Testis (tissue), 3 donors: ENCODE measurements around the gene DENND1C. TPM values are rescaled to one million over a fixed set of nuclear protein-coding genes. Genes with fewer than 3 reads are reported as not detected.

Experiments used
- DNase-seq: peaks from one replicate; pipeline ENCODE4 v3.0.0-alpha.2; 2019
- H3K27ac ChIP-seq, 2 donors: fragments of 200-600 bp; sonication (generic); one replicate each; pipeline ENCODE4 v1.5.1; 2019
- H3K27me3 ChIP-seq: fragments of 200-600 bp; sonication (generic); one replicate; pipeline ENCODE4 v1.5.1; 2019
- H3K36me3 ChIP-seq: fragments of 200-600 bp; sonication (generic); one replicate; pipeline ENCODE4 v1.5.1; 2017; ENCODE audit warnings: low read depth; ENCODE audit errors: missing control alignments
- H3K4me1 ChIP-seq: fragments of 200-600 bp; sonication (generic); one replicate; pipeline ENCODE4 v1.5.1; 2019
- H3K4me3 ChIP-seq, 2 donors: fragments of 200-600 bp; sonication (generic); one replicate each; pipeline ENCODE4 v1.5.1; 2017 to 2019
- H3K9me3 ChIP-seq: fragments of 200-600 bp; sonication (generic); one replicate; pipeline ENCODE4 v1.5.1; 2017
- POLR2A ChIP-seq: fragments of 450-650 bp; IDR thresholded peaks from one replicate; pipeline ENCODE4 v1.6.1; 2017; ENCODE audit warnings: antibody characterized with exemption, mild to moderate bottlenecking, moderate library complexity
- WGBS, 2 donors: methylation state at CpG; one replicate each; pipeline ENCODE4 v1.1.5; 2018; 5-methylcytosine and 5-hydroxymethylcytosine counted together
- intact Hi-C: fragments of 100-400 bp; cut with DNase I; formaldehyde crosslinking; loops from one replicate; pipeline ENCODE4 v1.15.1; 2023; ENCODE audit warnings: low total_unique reads
- polyA plus RNA-seq: library from polyadenylated mRNA; stranded (reverse); fragments of 350-450 nt; fragmentation: Illumina TruSeq; extraction: RNeasy Lipid Tissue Mini Kit (QIAGEN cat#74804); gene quantifications from one replicate; pipeline ENCODE4 v1.2.3, GENCODE V29; 2014; ENCODE audit warnings: low read depth, low replicate concordance; ENCODE audit not compliant: insufficient read depth
- total RNA-seq, 2 donors: library from RNA; depleted of rRNA; stranded (reverse); fragments of >200 nt; gene quantifications; one replicate each; pipeline ENCODE4 v1.2.3, GENCODE V29; 2016
- TF ChIP-seq, protein P1 (sequence below), 3 experiments: fragments of 450-650 bp in 2 of 3; fragments of 200-600 bp in 1 of 3; sonication (generic) in 1 of 3; IDR thresholded peaks; one replicate each; pipeline ENCODE4 v1.5.1; 2016 to 2019; ENCODE audit warnings: antibody characterized with exemption in 3 of 3, mild to moderate bottlenecking in 2 of 3, moderate library complexity in 1 of 3

DENND1C gene
- total and polyA plus RNA-seq, 3 donors from 2014 or later, result 1.9 to 3.2 (median 2.9) TPM

DNA sequence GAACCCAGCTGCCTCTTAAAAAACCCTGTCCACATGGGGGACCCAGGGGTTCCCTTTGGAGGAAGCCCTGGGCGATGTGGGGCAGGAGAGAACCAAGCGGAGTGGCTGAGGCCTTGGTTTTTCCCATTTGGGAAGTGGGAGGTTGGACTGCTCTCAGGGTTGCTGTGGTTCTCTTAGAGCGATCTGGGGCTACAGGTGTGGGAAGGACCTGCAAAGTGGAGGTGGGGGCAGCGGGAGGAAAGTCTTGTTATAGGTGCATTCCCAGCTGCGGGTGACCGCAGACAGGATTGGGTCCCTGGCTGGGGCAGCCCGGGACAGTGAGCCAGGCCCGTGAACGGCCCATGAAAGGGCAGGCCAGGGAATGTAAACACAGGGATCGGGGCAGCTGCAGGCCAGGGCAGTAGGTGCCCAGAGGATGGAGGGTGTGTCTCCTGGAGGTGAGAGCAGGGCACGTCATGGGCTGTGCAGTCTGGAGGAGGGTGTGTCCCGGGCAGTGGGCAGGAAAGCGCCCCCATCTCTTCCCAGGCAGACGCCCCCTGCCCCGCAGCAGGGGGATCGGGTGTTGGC, 22.8 kb downstream of the DENND1C start:
- no peak for DNase-seq
- WGBS, 2 donors, result 17 to 29% methylated on average over 14 to 16 of the region's 16 CpGs
- H3K36me3 ChIP-seq, result no peaks in the 10 kb centered on the region

DNA sequence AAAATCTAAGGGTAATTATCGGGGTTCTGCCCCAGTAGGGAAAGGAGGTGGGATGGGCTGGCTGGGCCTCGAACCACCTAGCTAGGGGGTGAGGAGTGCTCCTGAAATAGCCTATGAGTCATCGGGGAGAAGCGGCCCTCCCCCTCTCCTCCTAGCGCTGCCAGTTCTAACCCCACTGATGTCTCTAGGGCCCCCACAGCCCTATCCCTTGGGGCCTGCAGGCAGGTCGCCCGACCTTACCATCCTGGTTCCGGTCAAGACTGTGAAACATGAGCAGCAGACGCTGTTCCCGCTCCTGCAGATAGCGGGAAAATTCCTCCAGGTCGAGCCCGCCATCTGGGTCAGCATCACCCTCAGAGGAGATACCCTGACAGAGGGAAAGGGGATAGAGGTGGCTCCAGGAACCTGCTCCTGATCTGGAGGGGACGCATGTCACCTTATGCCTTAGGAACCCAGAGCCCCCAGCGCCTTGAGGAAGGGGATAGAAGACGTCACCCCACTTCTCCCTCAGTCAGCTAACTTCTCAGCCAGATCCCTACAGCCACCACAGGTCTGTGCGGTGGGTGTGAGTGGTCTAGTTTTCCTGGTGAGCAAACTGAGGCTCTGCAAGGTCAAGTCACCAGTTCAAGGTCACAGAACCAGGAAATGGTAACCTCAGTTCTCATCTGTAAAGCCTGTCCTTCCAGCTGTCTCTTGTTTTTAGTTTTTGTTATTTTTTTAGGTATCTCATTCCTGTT, 23.5 kb downstream of the DENND1C start:
- H3K4me1 ChIP-seq, result peaks cover 13% of the 10 kb centered on the region
- H3K9me3 ChIP-seq, result no peaks in the 10 kb centered on the region
- no peak overlapping the region for H3K4me3 ChIP-seq
- WGBS, 2 donors, result 84 to 87% methylated on average over 14 to 17 of the region's 17 CpGs
- no peak for DNase-seq
- H3K27ac ChIP-seq, result no peak overlapping the region
- H3K36me3 ChIP-seq, result no peaks in the 10 kb centered on the region
- intact Hi-C loops, result no loop called here
- no peaks in the 10 kb centered on the region for H3K27me3 ChIP-seq
- TF ChIP-seq POLR2A, result no peak
- TF ChIP-seq, protein P1, sequence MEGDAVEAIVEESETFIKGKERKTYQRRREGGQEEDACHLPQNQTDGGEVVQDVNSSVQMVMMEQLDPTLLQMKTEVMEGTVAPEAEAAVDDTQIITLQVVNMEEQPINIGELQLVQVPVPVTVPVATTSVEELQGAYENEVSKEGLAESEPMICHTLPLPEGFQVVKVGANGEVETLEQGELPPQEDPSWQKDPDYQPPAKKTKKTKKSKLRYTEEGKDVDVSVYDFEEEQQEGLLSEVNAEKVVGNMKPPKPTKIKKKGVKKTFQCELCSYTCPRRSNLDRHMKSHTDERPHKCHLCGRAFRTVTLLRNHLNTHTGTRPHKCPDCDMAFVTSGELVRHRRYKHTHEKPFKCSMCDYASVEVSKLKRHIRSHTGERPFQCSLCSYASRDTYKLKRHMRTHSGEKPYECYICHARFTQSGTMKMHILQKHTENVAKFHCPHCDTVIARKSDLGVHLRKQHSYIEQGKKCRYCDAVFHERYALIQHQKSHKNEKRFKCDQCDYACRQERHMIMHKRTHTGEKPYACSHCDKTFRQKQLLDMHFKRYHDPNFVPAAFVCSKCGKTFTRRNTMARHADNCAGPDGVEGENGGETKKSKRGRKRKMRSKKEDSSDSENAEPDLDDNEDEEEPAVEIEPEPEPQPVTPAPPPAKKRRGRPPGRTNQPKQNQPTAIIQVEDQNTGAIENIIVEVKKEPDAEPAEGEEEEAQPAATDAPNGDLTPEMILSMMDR (IDR thresholded peaks at IDR 0.05), result no peak

More for the DNA sequence above, 22.8 kb downstream of the DENND1C start:
- H3K27me3 ChIP-seq, result no peaks in the 10 kb centered on the region
- peak overlapping the region; percentile 68 to 72 for H3K4me3 ChIP-seq
- H3K4me1 ChIP-seq, result peaks cover 13% of the 10 kb centered on the region
- no peaks in the 10 kb centered on the region for H3K9me3 ChIP-seq
- H3K27ac ChIP-seq, result no peak overlapping the region
- intact Hi-C loops, result no loop called here
- no peak for TF ChIP-seq POLR2A
- TF ChIP-seq, protein P1 (IDR thresholded peaks at IDR 0.05), result no peak

DNA sequence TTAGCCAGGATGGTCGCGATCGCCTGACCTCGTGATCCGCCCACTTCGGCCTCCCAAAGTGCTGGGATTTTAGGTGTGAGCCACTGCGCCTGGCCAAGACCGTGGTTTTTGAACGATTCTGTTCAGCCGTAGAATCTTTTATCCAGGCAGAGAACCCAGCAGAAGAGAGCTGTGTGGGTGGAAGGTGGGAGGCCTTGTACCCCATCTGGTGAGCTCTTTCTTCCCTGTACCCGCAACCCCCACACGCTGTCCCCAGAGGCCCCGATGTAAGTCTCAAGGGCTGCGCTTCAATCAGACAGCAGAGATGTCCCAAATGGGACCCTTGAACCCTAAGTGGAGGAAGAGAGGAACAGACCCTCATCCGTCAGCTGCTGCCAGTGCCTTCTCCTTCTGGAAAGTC, 25.7 kb downstream of the DENND1C start:
- WGBS, 2 donors, result 92 to 94% methylated on average over 15 of the region's 15 CpGs
- DNase-seq, result no peak

DNA sequence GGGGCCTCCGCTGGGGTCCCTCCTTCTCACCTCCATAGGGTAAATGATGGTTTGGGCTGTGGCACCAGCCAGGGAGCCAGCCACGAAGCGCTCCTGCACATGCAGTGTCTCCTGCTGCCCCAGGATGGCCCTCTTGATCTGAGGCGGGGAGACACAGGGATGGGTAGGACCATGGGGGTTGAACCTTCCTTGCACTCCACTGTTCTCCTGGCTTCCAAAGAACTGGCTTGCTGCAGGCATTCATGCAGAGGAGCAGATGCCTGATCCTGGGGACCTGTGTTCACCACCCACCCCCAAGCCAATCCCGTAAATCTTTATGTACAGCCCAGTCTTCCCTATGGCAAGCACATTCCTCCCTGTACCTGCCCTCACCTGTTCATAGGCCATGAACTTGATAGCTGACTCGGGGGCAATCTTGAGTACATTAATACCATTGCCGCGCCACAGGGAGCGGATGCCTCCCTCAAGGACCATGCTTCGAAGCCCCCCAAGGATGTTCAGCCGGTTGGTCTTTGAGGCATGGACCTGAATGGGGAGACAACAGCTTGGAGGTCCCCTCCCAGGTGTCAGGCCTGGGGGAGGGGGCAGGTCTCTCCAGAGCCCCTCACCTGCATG, 27.5 kb downstream of the DENND1C start:
- TF ChIP-seq, protein P1 (IDR thresholded peaks at IDR 0.05), result no peak
- TF ChIP-seq POLR2A, result no peak
- no peak for DNase-seq
- H3K4me3 ChIP-seq, result no peak overlapping the region
- H3K27me3 ChIP-seq, result no peaks in the 10 kb centered on the region
- H3K27ac ChIP-seq, result no peak overlapping the region
- intact Hi-C loops, result no loop called here
- WGBS, 2 donors, result 93 to 97% methylated on average over 9 to 11 of the region's 11 CpGs
- H3K4me1 ChIP-seq, result peaks cover 9% of the 10 kb centered on the region
- H3K9me3 ChIP-seq, result no peaks in the 10 kb centered on the region
- H3K36me3 ChIP-seq, result no peaks in the 10 kb centered on the region

More for the DNA sequence above, 25.7 kb downstream of the DENND1C start:
- Histone ChIP-seq H3K27ac (no peak overlapping the region), H3K9me3 (no peaks in the 10 kb centered on the region), H3K36me3 (no peaks in the 10 kb centered on the region), H3K4me1 (peaks cover 13% of the 10 kb centered on the region), H3K4me3 (no peak overlapping the region), H3K27me3 (no peaks in the 10 kb centered on the region)
- TF ChIP-seq, protein P1 (IDR thresholded peaks at IDR 0.05), result no peak
- TF ChIP-seq POLR2A, result no peak
- intact Hi-C loops, result no loop called here
